Erythroblast (primary cell): ENCODE results near the gene MYCBPAP.

Experiments used
- GATA1 ChIP-seq: IDR thresholded peaks from 2 replicates; pipeline ENCODE4 v1.6.1; 2011; ENCODE audit warnings: low read depth, mild to moderate bottlenecking, control low read depth, low read length, moderate library complexity
- POLR2A ChIP-seq: IDR thresholded peaks from 2 replicates; pipeline ENCODE4 v1.6.1; 2011; ENCODE audit warnings: mild to moderate bottlenecking, low read length

GRCh38 chr17:50560185-50560824 is 52.1 kb downstream of the MYCBPAP start, which contains the start of gene CACNA1G:
- TF ChIP-seq POLR2A, result no peak
- TF ChIP-seq GATA1, result no peak
